ENCODE results near the gene TBCE.
"Not testable (repeated sequence)": the region's sequence is repeated elsewhere in the genome, so short reads cannot be mapped to it uniquely, and the experiment has no call there.

Gene TBCE

DNA sequence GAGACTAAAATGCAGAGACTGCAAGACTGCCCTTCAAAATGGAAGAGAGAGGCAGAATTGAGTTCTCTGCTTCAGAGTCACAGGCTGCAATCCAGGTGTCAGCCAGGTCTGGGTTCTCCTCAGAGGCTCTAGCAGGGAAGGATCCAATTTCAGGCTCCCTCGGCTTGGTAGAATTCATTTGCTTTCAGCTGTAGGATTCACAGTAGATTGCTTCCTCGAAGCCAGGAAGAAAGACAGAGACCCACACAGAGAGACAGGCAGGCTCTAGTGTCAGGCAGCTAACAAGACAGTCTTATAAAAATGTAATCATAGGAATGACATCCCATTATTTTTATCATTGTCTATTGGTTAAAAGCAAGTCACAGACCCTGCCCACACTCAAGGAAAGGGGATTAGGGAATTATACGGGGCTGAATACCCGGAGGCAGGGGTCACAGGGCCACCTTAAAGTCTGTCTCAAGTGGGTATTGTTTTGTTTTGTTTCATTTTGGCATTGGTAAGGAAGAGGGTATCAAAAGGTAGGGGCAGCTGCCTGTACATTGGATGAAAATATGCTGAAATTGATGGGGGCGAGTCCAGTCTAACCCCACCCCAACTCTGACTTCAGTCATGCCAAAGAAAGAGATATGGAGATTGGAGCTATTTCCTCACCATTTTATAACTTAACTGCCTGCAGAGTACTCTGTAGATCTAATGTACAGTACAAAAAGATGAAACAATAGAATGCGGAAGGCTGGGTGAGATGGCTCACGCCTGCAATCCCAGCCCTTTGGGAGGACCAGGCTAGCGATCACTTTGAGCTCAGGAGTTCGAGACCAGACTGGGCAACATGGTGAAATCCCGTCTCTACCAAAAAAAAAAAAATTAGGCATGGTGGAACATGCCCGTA is 9.5 kb upstream of the TBCE start:
- DNase-seq: no peak

DNA sequence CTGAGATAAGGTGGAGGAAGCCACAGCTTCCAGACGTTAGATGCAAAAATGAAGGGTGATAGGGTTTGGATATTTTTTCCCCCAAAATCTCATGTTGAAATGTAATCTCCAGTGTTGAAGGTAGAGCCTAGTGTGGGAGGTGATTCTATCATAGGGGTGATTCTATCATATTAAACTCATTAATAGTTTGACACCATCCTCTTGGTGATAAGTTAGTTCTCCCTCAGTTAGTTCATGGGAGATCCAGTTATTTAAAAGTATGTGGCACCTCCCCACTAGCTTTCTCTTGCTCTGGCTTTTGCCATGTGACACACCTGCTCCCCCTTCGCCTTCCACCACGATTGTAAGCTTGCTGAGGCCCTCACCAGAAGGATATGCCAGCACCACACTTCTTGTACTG is 8.3 kb upstream of the TBCE start:
- DNase-seq: no peak

DNA sequence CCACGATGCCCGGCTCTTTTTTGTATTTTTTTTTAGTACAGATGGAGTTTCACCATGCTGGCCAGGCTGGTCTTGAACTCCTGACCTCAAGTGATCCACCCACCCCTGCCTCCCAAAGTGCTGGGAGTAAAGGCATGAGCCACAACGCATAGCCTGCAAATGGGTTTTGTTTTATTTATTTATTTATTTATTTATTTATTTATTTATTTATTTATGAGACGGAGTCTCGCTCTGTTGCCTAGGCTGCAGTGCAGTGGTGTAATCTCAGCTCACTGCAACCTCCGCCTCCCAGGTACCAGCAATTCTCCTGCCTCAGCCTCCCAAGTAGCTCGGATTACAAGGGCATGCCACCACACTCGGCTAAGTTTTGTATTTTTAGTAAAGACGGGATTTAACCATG is 3.0 kb upstream of the TBCE start:
- DNase-seq: not testable (repeated sequence)

- DNase-seq: no peak
These were observed 941 bp upstream of the TBCE start for GRCh38 chr1:235366286-235366685.

- no peak for DNase-seq
These were observed 1.2 kb downstream of the TBCE start for GRCh38 chr1:235368428-235368827.

DNA sequence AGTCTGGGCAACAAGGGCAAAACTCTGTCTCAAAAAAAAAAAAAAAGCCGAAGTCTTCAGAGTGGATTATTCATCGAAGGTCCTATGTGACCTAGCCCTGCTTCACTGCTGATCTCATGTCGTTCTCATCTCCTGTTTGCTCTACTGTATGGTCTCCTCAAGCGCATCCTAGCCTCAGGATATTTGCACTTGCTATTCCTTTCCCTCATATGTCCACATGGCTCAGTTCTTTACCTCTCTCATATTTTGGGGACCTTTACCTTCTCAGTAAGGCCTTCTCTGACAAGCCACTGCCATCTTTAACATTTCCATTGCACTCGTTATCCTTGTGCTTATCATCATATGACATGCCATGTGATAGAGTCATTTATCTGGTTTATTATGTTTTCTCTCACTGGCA is 2.6 kb downstream of the TBCE start:
- no peak for DNase-seq

DNA sequence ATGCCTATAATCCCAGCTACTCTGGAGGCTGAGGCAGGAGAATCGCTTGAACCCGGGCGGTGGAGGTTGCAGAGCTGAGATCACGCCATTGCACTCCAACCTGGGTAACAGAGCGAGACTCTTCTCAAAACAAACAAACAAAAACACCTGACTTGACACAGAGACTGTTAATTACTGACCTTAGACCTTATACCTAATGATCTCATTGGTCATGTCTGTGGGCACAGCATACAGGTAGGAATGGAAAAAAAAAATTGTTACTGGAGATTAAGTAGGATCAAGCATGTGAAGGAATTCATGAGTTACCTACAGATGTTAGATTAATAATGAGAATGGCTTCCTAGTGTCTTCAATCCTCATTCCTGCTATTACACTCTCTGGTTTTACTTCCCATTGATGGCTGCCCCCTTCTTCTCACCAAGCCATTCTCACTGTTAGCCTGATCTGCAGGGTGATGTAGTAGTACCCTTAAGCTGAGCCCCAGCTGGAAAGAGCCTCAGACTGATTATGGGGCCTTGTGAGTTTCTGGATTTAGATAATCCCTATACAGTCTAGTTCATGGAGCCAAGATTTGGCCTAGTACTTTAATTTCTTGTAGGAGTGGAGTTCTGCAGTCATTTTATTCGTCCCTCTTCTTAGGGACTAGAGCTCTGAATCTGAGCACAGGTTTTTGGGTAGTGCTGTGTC is 8.8 kb downstream of the TBCE start:
- no peak for DNase-seq

DNA sequence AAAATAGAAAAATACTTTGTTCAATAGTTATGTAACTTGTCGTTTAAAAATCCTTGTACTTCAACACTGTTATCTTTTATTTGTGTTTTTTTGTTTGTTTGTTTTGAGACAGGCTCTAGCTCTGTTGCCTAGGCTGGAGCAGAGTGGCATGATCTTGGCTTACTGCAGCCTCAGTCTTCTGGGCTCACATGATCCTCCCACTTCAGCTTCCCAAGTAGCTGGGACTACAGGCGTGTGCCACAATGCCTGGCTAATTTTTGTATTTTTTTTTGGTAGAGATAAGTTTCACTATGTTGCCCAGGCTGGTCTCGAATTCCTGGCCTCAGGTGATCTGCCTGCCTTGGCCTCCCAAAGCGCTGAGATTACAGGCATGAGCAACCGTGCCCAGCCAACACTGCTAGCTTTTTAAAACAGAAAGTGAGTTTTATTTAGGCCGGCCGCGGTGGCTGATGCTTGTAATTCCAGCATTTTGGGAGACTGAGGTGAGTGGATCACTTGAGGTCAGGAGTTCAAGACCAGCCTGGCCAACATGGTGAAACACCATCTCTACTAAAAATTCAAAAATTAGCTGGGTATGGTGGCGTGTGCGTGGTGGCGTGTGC is 11.0 kb downstream of the TBCE start:
- not testable (repeated sequence) for DNase-seq

DNA sequence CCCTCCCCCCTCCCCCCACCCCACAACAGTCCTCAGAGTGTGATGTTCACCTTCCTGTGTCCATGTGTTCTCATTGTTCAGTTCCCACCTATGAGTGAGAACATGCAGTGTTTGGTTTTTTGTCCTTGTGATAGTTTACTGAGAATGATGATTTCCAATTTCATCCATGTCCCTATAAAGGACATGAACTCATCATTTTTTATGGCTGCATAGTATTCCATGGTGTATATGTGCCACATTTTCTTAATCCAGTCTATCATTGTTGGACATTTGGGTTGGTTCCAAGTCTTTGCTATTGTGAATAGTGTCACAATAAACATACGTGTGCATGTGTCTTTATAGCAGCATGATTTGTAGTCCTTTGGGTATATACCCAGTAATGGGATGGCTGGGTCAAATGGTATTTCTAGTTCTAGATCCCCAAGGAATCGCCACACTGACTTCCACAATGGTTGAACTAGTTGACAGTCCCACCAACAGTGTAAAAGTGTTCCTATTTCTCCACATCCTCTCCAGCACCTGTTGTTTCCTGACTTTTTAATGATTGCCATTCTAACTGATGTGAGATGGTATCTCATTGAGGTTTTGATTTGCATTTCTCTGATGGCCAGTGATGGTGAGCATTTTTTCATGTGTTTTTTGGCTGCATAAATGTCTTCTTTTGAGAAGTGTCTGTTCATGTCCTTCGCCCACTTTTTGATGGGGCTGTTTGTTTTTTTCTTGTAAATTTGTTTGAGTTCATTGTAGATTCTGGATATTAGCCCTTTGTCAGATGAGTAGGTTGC is 14.9 kb downstream of the TBCE start:
- DNase-seq: not testable (repeated sequence)

- DNase-seq: not testable (repeated sequence)
These were observed 18.4 kb downstream of the TBCE start for GRCh38 chr1:235385633-235386032.

GRCh38 chr1:235391874-235392273 is 24.6 kb downstream of the TBCE start:
- DNase-seq: no peak

DNA sequence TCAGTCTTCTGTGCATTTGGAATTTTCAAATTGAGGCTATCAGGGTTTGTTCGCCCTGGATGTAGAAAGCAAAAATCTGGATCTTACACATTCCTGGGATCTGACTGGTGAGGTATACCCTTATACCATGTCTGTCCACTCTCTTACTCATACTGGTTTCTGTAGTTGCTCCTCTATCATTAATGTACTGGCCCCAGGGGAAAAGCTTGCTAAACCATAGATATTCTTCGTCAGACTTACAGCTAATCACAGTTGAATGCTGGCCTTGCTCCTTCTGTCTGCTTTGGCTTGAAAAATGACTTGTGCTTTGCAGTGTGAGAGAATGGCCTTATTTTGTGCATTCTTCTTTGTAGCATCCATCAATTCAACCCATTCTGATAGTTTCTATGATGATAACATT is 30.5 kb downstream of the TBCE start:
- DNase-seq: no peak

DNA sequence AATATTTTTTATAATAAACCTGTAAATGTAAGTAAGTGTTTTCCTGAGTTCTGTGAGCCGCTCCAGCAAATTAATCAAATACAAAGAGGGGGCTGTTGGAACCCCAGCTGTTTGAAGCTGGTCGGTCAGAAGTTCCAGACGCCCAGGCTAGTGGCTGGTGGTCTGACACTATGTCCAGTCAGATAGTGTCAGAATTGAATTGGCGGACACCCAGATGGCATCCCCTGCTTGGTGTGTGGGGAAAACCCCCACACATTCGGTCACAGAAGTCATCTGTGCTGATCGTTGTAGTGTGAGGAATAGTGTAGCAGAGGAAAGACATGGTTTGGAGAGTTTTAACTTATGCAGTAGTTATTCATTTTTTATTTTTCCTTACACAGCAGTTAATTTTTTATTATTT is 32.4 kb downstream of the TBCE start:
- DNase-seq: no peak

DNA sequence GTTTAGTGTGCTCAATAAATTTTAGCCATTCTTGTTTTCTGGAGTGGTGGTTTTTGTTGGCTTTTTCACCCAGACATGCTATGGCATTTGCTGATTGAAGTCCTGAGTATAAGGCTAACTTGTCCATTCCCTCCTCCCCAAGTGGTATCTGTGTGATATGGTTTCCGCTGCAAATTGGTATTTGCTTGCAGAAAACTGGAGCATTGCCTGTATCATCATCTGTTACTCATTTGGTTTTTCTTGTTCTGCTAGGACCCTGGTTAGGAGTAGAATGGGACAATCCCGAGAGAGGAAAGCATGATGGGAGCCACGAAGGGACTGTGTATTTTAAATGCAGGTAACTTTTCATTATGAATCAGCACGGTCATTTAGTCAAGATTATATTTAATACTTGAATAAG is 34.0 kb downstream of the TBCE start:
- DNase-seq: no peak

DNA sequence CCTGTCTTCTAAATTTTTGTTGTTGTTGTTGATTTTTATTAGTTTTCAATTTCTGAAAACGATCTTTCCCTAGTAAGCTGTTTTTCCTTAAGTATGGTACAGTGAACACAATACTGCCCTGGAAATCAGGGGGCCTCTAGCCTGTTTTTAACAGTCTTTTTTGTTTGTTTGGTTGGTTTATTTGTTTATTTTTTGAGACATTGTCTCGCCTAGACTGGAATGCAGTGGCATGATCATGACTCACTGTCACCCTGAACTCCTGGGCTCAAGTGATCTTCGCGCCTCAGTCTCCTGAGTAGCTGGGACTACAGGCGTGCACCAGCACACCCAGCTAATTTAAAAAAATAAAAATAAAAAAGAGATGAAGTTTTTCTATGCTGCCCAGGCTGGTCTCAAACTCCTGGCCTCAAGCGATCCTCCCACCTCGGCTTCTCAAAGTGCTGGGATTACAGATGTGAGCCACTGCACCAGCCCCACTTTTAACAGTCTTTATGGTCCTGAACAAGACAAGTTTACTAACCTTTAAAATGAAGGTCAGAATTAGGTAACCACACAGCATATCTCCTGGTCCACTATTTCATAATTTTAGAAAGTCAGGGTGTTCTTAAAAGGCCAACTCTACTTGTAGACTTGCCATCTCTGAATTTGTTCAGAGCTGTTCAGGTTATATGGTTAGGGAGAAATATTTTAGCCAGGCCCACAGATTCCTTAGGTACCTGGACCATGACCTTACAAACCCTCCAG is 35.4 kb downstream of the TBCE start:
- DNase-seq: no peak

DNA sequence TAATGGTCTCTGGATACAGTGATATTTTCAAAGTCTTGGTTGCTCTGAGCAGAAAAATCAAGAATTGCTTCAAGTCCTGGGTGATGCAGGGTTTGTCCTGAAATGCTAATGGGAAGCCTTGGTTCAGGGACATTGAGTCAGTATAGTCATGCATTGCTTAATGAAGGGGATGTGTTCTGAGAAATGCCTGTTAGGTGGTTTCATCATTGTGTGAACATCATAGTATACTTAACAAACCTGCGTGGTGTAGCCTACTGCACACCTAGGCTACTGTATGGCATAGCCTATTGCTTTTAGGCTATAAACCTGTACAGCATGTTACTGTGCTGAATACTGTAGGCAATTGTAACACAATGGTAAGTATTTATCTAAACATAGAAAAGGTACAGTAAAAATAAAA is 36.4 kb downstream of the TBCE start:
- DNase-seq: no peak

- DNase-seq: no peak
These were observed 37.0 kb downstream of the TBCE start for GRCh38 chr1:235404190-235404589.

DNA sequence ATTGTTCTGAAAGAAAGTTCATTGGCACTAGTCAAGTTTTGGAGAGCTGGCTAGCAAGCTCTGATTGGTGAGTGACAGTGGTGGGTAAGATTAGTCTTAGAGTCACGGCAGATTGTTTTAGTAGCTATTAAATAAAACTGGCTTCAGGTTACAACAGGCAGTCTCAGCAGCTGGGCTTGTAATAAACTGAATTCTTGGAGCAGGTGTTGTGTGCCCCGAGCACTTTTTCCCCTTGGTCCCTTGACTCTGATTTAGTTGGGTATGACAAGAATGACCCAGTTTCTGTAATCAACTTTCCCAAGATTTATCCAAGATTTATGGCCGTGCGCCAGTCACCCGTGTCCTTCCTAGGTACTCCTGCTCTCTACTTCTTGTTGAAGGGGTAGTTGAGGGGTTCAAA is 40.2 kb downstream of the TBCE start:
- DNase-seq: no peak

GRCh38 chr1:235408503-235408960 is 41.3 kb downstream of the TBCE start:
- DNase-seq: no peak

DNA sequence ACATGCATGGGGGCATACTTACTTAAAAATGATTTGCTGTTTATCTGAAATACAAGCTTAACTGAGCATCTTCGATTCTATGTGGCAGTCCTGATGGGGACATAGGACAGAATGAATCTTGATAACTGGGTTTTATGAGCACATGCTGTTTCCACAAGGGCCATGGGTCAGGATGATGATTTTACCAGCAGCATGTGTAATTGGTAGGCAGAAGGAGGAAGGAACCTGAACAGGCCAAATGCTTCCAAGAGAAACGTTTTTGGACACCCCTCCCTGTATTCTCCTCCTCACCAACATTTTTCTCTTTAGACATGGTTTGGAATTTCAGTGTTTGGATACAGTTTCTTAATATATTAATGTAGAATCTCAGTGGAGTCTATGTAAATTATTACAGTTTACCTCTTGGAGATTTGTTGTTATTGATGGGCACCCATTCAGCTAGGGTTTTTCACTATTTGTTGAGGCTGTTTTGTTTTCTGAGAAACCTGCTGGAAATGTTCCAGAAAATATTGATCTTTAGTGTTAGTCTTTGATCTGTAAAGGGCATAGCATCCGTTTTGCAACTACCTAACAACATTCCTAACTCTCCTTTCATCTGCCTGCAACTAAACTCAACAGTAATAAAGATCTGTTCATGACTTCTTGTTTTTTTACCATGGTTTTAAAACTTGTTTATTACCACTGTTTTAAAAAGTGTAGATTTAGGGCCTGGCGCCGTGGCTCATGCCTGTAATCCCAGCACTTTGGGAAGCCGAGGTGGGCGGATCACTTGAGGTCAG is 42.0 kb downstream of the TBCE start:
- no peak for DNase-seq

- no peak for DNase-seq
These were observed 43.2 kb downstream of the TBCE start for GRCh38 chr1:235410467-235410866.
